Keratinocyte (primary cell): ENCODE data around the gene C11orf58. TPM values are rescaled to one million over a fixed set of nuclear protein-coding genes. Genes with fewer than 3 reads are reported as not detected.

Experiments used
- DNase-seq: peaks from one replicate; pipeline ENCODE4 v3.0.0-alpha.2; 2011; ENCODE audit warnings: low read depth, missing footprints, low spot score
- FAIRE-seq: peaks from 2 replicates; lab custom pipeline; 2011; peaks lifted over from hg19 to GRCh38; lab: Jason Lieb, UNC
- H2AFZ ChIP-seq: 2 replicates; pipeline ENCODE4 v1.6.0; 2012; ENCODE audit warnings: low read length, control low read depth, inconsistent platforms; ENCODE audit not compliant: control insufficient read depth
- H3K27ac ChIP-seq: 2 replicates; pipeline ENCODE4 v1.5.1; 2011; ENCODE audit warnings: low read length; ENCODE audit not compliant: control insufficient read depth, insufficient read depth
- H3K27me3 ChIP-seq: 3 replicates; pipeline ENCODE4 v1.6.0; 2011; ENCODE audit warnings: low read length; ENCODE audit not compliant: control insufficient read depth, insufficient read depth; ENCODE audit errors: extremely low read depth
- H3K36me3 ChIP-seq, 2 experiments: 2 replicates in 1 of 2; 3 replicates in 1 of 2; pipeline ENCODE4 v1.5.1; 2011; ENCODE audit warnings: low read length in 2 of 2, mild to moderate bottlenecking in 1 of 2; ENCODE audit not compliant: control insufficient read depth in 2 of 2, insufficient read depth in 2 of 2; ENCODE audit errors: extremely low read depth in 1 of 2
- H3K4me1 ChIP-seq: 3 replicates; pipeline ENCODE4 v1.5.1; 2011; ENCODE audit warnings: low read length; ENCODE audit not compliant: control insufficient read depth, insufficient read depth; ENCODE audit errors: extremely low read depth
- H3K4me2 ChIP-seq: 3 replicates; pipeline ENCODE4 v1.6.0; 2011; ENCODE audit warnings: low read depth, low read length; ENCODE audit not compliant: control insufficient read depth, insufficient read depth; ENCODE audit errors: extremely low read depth
- H3K4me3 ChIP-seq, 3 experiments: fragments of 200-600 bp in 1 of 3; sonication (generic) in 1 of 3; 2 replicates in 2 of 3; 3 replicates in 1 of 3; pipeline ENCODE4 v1.5.1; 2011 to 2016; ENCODE audit warnings: low read length in 3 of 3, mild to moderate bottlenecking in 3 of 3, control low read depth in 2 of 3, inconsistent platforms in 1 of 3, low read depth in 1 of 3, mixed read lengths in 1 of 3, mixed run types in 1 of 3, moderate library complexity in 1 of 3; ENCODE audit not compliant: control insufficient read depth in 2 of 3, insufficient read depth in 2 of 3; ENCODE audit errors: extremely low read depth in 1 of 3
- H3K79me2 ChIP-seq: 2 replicates; pipeline ENCODE4 v1.6.0; 2012; ENCODE audit warnings: low read length; ENCODE audit not compliant: control insufficient read depth, insufficient read depth
- H3K9ac ChIP-seq: 3 replicates; pipeline ENCODE4 v1.6.0; 2011; ENCODE audit warnings: low read length; ENCODE audit not compliant: control insufficient read depth, insufficient read depth; ENCODE audit errors: extremely low read depth
- H3K9me1 ChIP-seq: 3 replicates; pipeline ENCODE4 v1.6.0; 2011; ENCODE audit warnings: low read length; ENCODE audit not compliant: control insufficient read depth, insufficient read depth; ENCODE audit errors: extremely low read depth
- H3K9me3 ChIP-seq: 2 replicates; pipeline ENCODE4 v1.5.1; 2012; ENCODE audit warnings: low read depth, low read length; ENCODE audit not compliant: control insufficient read depth
- H4K20me1 ChIP-seq: 3 replicates; pipeline ENCODE4 v1.6.0; 2011; ENCODE audit warnings: low read length; ENCODE audit not compliant: control insufficient read depth, insufficient read depth; ENCODE audit errors: extremely low read depth
- EZH2 ChIP-seq: IDR thresholded peaks from one replicate; pipeline ENCODE4 v1.6.1; 2012; ENCODE audit warnings: inconsistent platforms, mild to moderate bottlenecking, low read length, moderate library complexity
- dilution Hi-C: fragments of 300-500 bp; cut with MboI; formaldehyde crosslinking; loops from one replicate; pipeline ENCODE4 v1.7.0; 2020; ENCODE audit warnings: low sequenced_read_pairs; ENCODE audit not compliant: extremely low pct_ligation_motif_present
- polyA plus RNA-seq, 5 experiments: library from polyadenylated mRNA; depleted of rRNA in 3 of 5; stranded (reverse) in 3 of 5; stranded (forward) in 1 of 5; unstranded in 1 of 5; fragments of >200 nt; gene quantifications; 1 replicate in 1 of 5; 2 replicates in 3 of 5; 3 replicates in 1 of 5; pipeline versions ENCODE4 v1.2.1 to v1.2.3, GENCODE V29; 2011 to 2012; ENCODE audit warnings: missing spikeins in 2 of 5, low read depth in 1 of 5, low replicate concordance in 1 of 5
- TF ChIP-seq, protein P1 (sequence below), 3 experiments: IDR thresholded peaks in 1 of 3; conservative IDR thresholded peaks in 1 of 3; optimal IDR thresholded peaks in 1 of 3; 2 replicates in 2 of 3; 3 replicates in 1 of 3; pipeline versions ENCODE3 to v1.5.1; 2011; ENCODE audit warnings: low read length in 3 of 3, mild to moderate bottlenecking in 3 of 3, moderate library complexity in 2 of 3, control low read depth in 1 of 3, inconsistent platforms in 1 of 3; ENCODE audit not compliant: insufficient read depth in 2 of 3; ENCODE audit errors: extremely low read depth in 1 of 3

C11orf58 gene
- polyA plus RNA-seq, 1 donor (not counting 4 experiments of a cell fraction or from before 2014, with no cell fraction given), result 166 TPM

DNA sequence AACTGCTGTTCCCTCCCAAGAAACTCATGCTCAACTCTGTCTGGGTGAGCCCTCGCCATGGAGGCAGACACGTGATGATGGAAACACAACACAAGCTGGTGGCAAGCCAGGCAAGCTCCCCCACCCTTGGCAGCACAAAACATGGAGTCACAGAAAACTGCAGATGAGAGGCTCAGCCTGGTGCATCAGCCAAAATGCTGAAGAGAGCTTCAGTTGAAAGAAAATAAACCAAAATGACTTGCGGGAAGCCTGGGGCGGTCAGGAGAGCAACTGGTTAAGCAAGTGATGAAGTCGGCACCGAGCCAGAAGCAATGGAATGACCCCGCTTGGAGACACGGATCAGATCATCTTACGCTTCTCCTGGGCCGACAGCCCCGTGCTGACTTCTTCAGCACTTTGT, 68.3 kb downstream of the C11orf58 start:
- Histone ChIP-seq H4K20me1 (no peaks in the 10 kb centered on the region), H2AFZ (no peak overlapping the region), H3K27ac (no peak overlapping the region), H3K27me3 (peaks cover 3% of the 10 kb centered on the region), H3K79me2 (no peaks in the 10 kb centered on the region), H3K9me1 (no peaks in the 10 kb centered on the region), H3K4me1 (peaks cover 20% of the 10 kb centered on the region), H3K4me2 (no peak overlapping the region), H3K4me3 (no peak overlapping the region), H3K9me3 (no peaks in the 10 kb centered on the region), H3K36me3 (no peaks in the 10 kb centered on the region), H3K9ac (no peak overlapping the region)
- TF ChIP-seq, protein P1, sequence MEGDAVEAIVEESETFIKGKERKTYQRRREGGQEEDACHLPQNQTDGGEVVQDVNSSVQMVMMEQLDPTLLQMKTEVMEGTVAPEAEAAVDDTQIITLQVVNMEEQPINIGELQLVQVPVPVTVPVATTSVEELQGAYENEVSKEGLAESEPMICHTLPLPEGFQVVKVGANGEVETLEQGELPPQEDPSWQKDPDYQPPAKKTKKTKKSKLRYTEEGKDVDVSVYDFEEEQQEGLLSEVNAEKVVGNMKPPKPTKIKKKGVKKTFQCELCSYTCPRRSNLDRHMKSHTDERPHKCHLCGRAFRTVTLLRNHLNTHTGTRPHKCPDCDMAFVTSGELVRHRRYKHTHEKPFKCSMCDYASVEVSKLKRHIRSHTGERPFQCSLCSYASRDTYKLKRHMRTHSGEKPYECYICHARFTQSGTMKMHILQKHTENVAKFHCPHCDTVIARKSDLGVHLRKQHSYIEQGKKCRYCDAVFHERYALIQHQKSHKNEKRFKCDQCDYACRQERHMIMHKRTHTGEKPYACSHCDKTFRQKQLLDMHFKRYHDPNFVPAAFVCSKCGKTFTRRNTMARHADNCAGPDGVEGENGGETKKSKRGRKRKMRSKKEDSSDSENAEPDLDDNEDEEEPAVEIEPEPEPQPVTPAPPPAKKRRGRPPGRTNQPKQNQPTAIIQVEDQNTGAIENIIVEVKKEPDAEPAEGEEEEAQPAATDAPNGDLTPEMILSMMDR (optimal IDR thresholded peaks at IDR 0.05 in 1 of 3, IDR thresholded peaks at IDR 0.05 in 1 of 3, conservative IDR thresholded peaks at IDR 0.05 in 1 of 3; ENCODE audit: extremely low read depth in 1 of 3, insufficient read depth in 2 of 3, low read length in 3 of 3), result no peak
- TF ChIP-seq EZH2, result no peak
- dilution Hi-C loops, result loop anchor here (25.0 kb wide), 1 partner anchor 106 kb away; no protein-coding TSS in a partner anchor
- DNase-seq, result peak; percentile 25
- peak; percentile 57 for FAIRE-seq

DNA sequence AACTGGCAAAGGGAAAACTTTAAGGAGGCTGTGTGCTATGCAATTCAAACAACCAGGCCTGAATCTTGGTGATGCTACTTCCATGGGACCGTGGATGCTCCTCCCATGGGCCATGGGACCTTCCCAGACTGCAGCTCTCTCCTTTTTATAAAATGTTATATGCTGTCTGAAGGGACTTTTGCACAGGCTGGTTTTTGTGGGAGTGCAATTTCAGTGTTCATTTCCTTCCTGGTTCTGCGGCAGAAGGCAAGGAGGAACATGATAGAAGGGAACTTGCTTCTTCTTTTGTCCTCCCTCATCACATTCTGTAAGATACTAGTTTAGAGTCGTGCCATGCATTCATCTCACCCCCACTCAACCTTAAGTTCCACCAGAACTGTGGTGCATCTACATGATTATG, 68.9 kb downstream of the C11orf58 start:
- Histone ChIP-seq H3K4me1 (peaks cover 20% of the 10 kb centered on the region), H3K4me3 (no peak overlapping the region), H4K20me1 (no peaks in the 10 kb centered on the region), H3K27ac (no peak overlapping the region), H3K27me3 (peaks cover 3% of the 10 kb centered on the region), H3K9me1 (no peaks in the 10 kb centered on the region), H3K9me3 (no peaks in the 10 kb centered on the region), H3K36me3 (no peaks in the 10 kb centered on the region), H2AFZ (no peak overlapping the region), H3K79me2 (no peaks in the 10 kb centered on the region), H3K9ac (no peak overlapping the region), H3K4me2 (no peak overlapping the region)
- dilution Hi-C loops, result loop anchor here (25.0 kb wide), 1 partner anchor 105 kb away; no protein-coding TSS in a partner anchor
- FAIRE-seq, result no peak
- DNase-seq, result no peak
- TF ChIP-seq, protein P1 (optimal IDR thresholded peaks at IDR 0.05 in 1 of 3, IDR thresholded peaks at IDR 0.05 in 1 of 3, conservative IDR thresholded peaks at IDR 0.05 in 1 of 3; ENCODE audit: extremely low read depth in 1 of 3, insufficient read depth in 2 of 3, low read length in 3 of 3), result no peak
- no peak for TF ChIP-seq EZH2
